ENCODE results near the gene KIF5C. TPM values are rescaled to one million over a fixed set of nuclear protein-coding genes. Genes with fewer than 3 reads are reported as not detected.

KIF5C gene
- total and polyA plus RNA-seq, 2 donors, result 0.19 to 1.4 TPM

GRCh38 chr2:148959745-148960144, 84.7 kb downstream of the KIF5C start:
- peaks cover 0 to 2% of the 10 kb centered on the region in 2 donors for H3K27me3 ChIP-seq (ENCODE audit: control insufficient read depth in 2 of 2, insufficient read depth in 1 of 2, low read length in 1 of 2)
- H3K36me3 ChIP-seq (ENCODE audit: control insufficient read depth in 2 of 2, insufficient read depth in 2 of 2, low read length in 1 of 2), result no peaks in the 10 kb centered on the region
- WGBS, result 96% methylated on average over 5 of the region's 5 CpGs
- DNase-seq (ENCODE audit: low read depth in 6 of 9, low spot score in 9 of 9), result no peak
- H3K9me3 ChIP-seq (ENCODE audit: control insufficient read depth in 2 of 2, insufficient read depth in 1 of 2, low read length in 1 of 2), result no peaks in the 10 kb centered on the region
- H3K4me1 ChIP-seq (ENCODE audit: control insufficient read depth in 2 of 2, insufficient read depth in 2 of 2, low read length in 2 of 2), result no peaks in the 10 kb centered on the region
- no peak overlapping the region for H3K4me3 ChIP-seq (ENCODE audit: low read length in 2 of 2)
- H3K27ac ChIP-seq (ENCODE audit: low read depth in 1 of 2, low read length in 1 of 2), result no peak overlapping the region

- Histone ChIP-seq H3K36me3 (ENCODE audit: control insufficient read depth in 2 of 2, insufficient read depth in 2 of 2, low read length in 1 of 2) (no peaks in the 10 kb centered on the region), H3K9me3 (ENCODE audit: control insufficient read depth in 2 of 2, insufficient read depth in 1 of 2, low read length in 1 of 2) (no peaks in the 10 kb centered on the region), H3K27ac (ENCODE audit: low read depth in 1 of 2, low read length in 1 of 2) (no peak overlapping the region), H3K4me1 (ENCODE audit: control insufficient read depth in 2 of 2, insufficient read depth in 2 of 2, low read length in 2 of 2) (no peaks in the 10 kb centered on the region), H3K27me3 (ENCODE audit: control insufficient read depth in 2 of 2, insufficient read depth in 1 of 2, low read length in 1 of 2) (peaks cover 0 to 2% of the 10 kb centered on the region in 2 donors), H3K4me3 (ENCODE audit: low read length in 2 of 2) (no peak overlapping the region)
- WGBS, result 97% methylated on average over 3 of the region's 3 CpGs
- no peak for DNase-seq (ENCODE audit: low read depth in 6 of 9, low spot score in 9 of 9)
Measured at GRCh38 chr2:148960483-148960882, 85.5 kb downstream of the KIF5C start.

GRCh38 chr2:148963461-148963860, 88.4 kb downstream of the KIF5C start:
- H3K4me3 ChIP-seq (ENCODE audit: low read length in 2 of 2), result no peak overlapping the region
- H3K4me1 ChIP-seq (ENCODE audit: control insufficient read depth in 2 of 2, insufficient read depth in 2 of 2, low read length in 2 of 2), result no peaks in the 10 kb centered on the region
- H3K9me3 ChIP-seq (ENCODE audit: control insufficient read depth in 2 of 2, insufficient read depth in 1 of 2, low read length in 1 of 2), result no peaks in the 10 kb centered on the region
- H3K27me3 ChIP-seq (ENCODE audit: control insufficient read depth in 2 of 2, insufficient read depth in 1 of 2, low read length in 1 of 2), result peaks cover 0 to 2% of the 10 kb centered on the region in 2 donors
- DNase-seq (ENCODE audit: low read depth in 6 of 9, low spot score in 9 of 9), result no peak
- WGBS, result 91% methylated on average over 3 of the region's 3 CpGs
- H3K27ac ChIP-seq (ENCODE audit: low read depth in 1 of 2, low read length in 1 of 2), result no peak overlapping the region
- H3K36me3 ChIP-seq (ENCODE audit: control insufficient read depth in 2 of 2, insufficient read depth in 2 of 2, low read length in 1 of 2), result no peaks in the 10 kb centered on the region

GRCh38 chr2:148965623-148966437, 90.8 kb downstream of the KIF5C start:
- Histone ChIP-seq H3K4me3 (ENCODE audit: low read length in 2 of 2) (no peak overlapping the region), H3K36me3 (ENCODE audit: control insufficient read depth in 2 of 2, insufficient read depth in 2 of 2, low read length in 1 of 2) (no peaks in the 10 kb centered on the region), H3K27ac (ENCODE audit: low read depth in 1 of 2, low read length in 1 of 2) (no peak overlapping the region), H3K4me1 (ENCODE audit: control insufficient read depth in 2 of 2, insufficient read depth in 2 of 2, low read length in 2 of 2) (no peaks in the 10 kb centered on the region), H3K9me3 (ENCODE audit: control insufficient read depth in 2 of 2, insufficient read depth in 1 of 2, low read length in 1 of 2) (no peaks in the 10 kb centered on the region), H3K27me3 (ENCODE audit: control insufficient read depth in 2 of 2, insufficient read depth in 1 of 2, low read length in 1 of 2) (no peaks in the 10 kb centered on the region)
- DNase-seq (ENCODE audit: low read depth in 6 of 9, low spot score in 9 of 9), result no peak
- 56% methylated on average over 12 of the region's 12 CpGs for WGBS

GRCh38 chr2:148966438-148966758, 91.4 kb downstream of the KIF5C start:
- DNase-seq (ENCODE audit: low read depth in 6 of 9, low spot score in 9 of 9), result no peak
- 94% methylated on average over 1 of the region's 1 CpG for WGBS
- no peaks in the 10 kb centered on the region for H3K27me3 ChIP-seq (ENCODE audit: control insufficient read depth in 2 of 2, insufficient read depth in 1 of 2, low read length in 1 of 2)
- no peaks in the 10 kb centered on the region for H3K4me1 ChIP-seq (ENCODE audit: control insufficient read depth in 2 of 2, insufficient read depth in 2 of 2, low read length in 2 of 2)
- H3K9me3 ChIP-seq (ENCODE audit: control insufficient read depth in 2 of 2, insufficient read depth in 1 of 2, low read length in 1 of 2), result no peaks in the 10 kb centered on the region
- no peaks in the 10 kb centered on the region for H3K36me3 ChIP-seq (ENCODE audit: control insufficient read depth in 2 of 2, insufficient read depth in 2 of 2, low read length in 1 of 2)
- H3K4me3 ChIP-seq (ENCODE audit: low read length in 2 of 2), result no peak overlapping the region
- no peak overlapping the region for H3K27ac ChIP-seq (ENCODE audit: low read depth in 1 of 2, low read length in 1 of 2)

GRCh38 chr2:148967056-148967455, 92.0 kb downstream of the KIF5C start:
- no peak for DNase-seq (ENCODE audit: low read depth in 6 of 9, low spot score in 9 of 9)
- Histone ChIP-seq H3K4me3 (ENCODE audit: low read length in 2 of 2) (no peak overlapping the region), H3K9me3 (ENCODE audit: control insufficient read depth in 2 of 2, insufficient read depth in 1 of 2, low read length in 1 of 2) (no peaks in the 10 kb centered on the region), H3K4me1 (ENCODE audit: control insufficient read depth in 2 of 2, insufficient read depth in 2 of 2, low read length in 2 of 2) (no peaks in the 10 kb centered on the region), H3K27me3 (ENCODE audit: control insufficient read depth in 2 of 2, insufficient read depth in 1 of 2, low read length in 1 of 2) (no peaks in the 10 kb centered on the region), H3K27ac (ENCODE audit: low read depth in 1 of 2, low read length in 1 of 2) (no peak overlapping the region), H3K36me3 (ENCODE audit: control insufficient read depth in 2 of 2, insufficient read depth in 2 of 2, low read length in 1 of 2) (no peaks in the 10 kb centered on the region)
- WGBS, result 92% methylated on average over 7 of the region's 7 CpGs

GRCh38 chr2:148967578-148967977, 92.6 kb downstream of the KIF5C start:
- Histone ChIP-seq H3K27ac (ENCODE audit: low read depth in 1 of 2, low read length in 1 of 2) (no peak overlapping the region), H3K36me3 (ENCODE audit: control insufficient read depth in 2 of 2, insufficient read depth in 2 of 2, low read length in 1 of 2) (no peaks in the 10 kb centered on the region), H3K4me3 (ENCODE audit: low read length in 2 of 2) (no peak overlapping the region), H3K9me3 (ENCODE audit: control insufficient read depth in 2 of 2, insufficient read depth in 1 of 2, low read length in 1 of 2) (no peaks in the 10 kb centered on the region), H3K4me1 (ENCODE audit: control insufficient read depth in 2 of 2, insufficient read depth in 2 of 2, low read length in 2 of 2) (no peaks in the 10 kb centered on the region), H3K27me3 (ENCODE audit: control insufficient read depth in 2 of 2, insufficient read depth in 1 of 2, low read length in 1 of 2) (no peaks in the 10 kb centered on the region)
- DNase-seq (ENCODE audit: low read depth in 6 of 9, low spot score in 9 of 9), result no peak
- 81% methylated on average over 8 of the region's 8 CpGs for WGBS

- H3K9me3 ChIP-seq (ENCODE audit: control insufficient read depth in 2 of 2, insufficient read depth in 1 of 2, low read length in 1 of 2), result no peaks in the 10 kb centered on the region
- no peak overlapping the region for H3K27ac ChIP-seq (ENCODE audit: low read depth in 1 of 2, low read length in 1 of 2)
- H3K4me3 ChIP-seq (ENCODE audit: low read length in 2 of 2), result no peak overlapping the region
- no peaks in the 10 kb centered on the region for H3K36me3 ChIP-seq (ENCODE audit: control insufficient read depth in 2 of 2, insufficient read depth in 2 of 2, low read length in 1 of 2)
- no peaks in the 10 kb centered on the region for H3K27me3 ChIP-seq (ENCODE audit: control insufficient read depth in 2 of 2, insufficient read depth in 1 of 2, low read length in 1 of 2)
- DNase-seq (ENCODE audit: low read depth in 6 of 9, low spot score in 9 of 9), result no peak
- no peaks in the 10 kb centered on the region for H3K4me1 ChIP-seq (ENCODE audit: control insufficient read depth in 2 of 2, insufficient read depth in 2 of 2, low read length in 2 of 2)
- WGBS, result 97% methylated on average over 4 of the region's 4 CpGs
Measured at GRCh38 chr2:148968301-148968700, 93.3 kb downstream of the KIF5C start.

GRCh38 chr2:148968776-148969319, 93.8 kb downstream of the KIF5C start:
- Histone ChIP-seq H3K4me3 (ENCODE audit: low read length in 2 of 2) (no peak overlapping the region), H3K36me3 (ENCODE audit: control insufficient read depth in 2 of 2, insufficient read depth in 2 of 2, low read length in 1 of 2) (no peaks in the 10 kb centered on the region), H3K27me3 (ENCODE audit: control insufficient read depth in 2 of 2, insufficient read depth in 1 of 2, low read length in 1 of 2) (no peaks in the 10 kb centered on the region), H3K27ac (ENCODE audit: low read depth in 1 of 2, low read length in 1 of 2) (no peak overlapping the region), H3K4me1 (ENCODE audit: control insufficient read depth in 2 of 2, insufficient read depth in 2 of 2, low read length in 2 of 2) (no peaks in the 10 kb centered on the region), H3K9me3 (ENCODE audit: control insufficient read depth in 2 of 2, insufficient read depth in 1 of 2, low read length in 1 of 2) (no peaks in the 10 kb centered on the region)
- WGBS, result 94% methylated on average over 4 of the region's 4 CpGs
- DNase-seq (ENCODE audit: low read depth in 6 of 9, low spot score in 9 of 9), result no peak
